Activated naive CD4-positive, alpha-beta T cell treated with anti-CD3 and anti-CD28 coated beads, Interleukin-2, amount 50 U/mL, for 72 hours (primary cell): ENCODE data around the gene FCER2. TPM values are rescaled to one million over a fixed set of nuclear protein-coding genes. Genes with fewer than 3 reads are reported as not detected.
A peak's percentile ranks its signal among the peaks of the same experiment; 100 is the strongest.
"Not testable (repeated sequence)": the region's sequence is repeated elsewhere in the genome, so short reads cannot be mapped to it uniquely, and the experiment has no call there.

Experiments used
- ATAC-seq, 2 donors: fragments of 150-1000 bp; cut with Tn5 transposase; 2 replicates each; pipeline ENCODE4 v1.10.0; 2021; ENCODE audit warnings: mild to moderate bottlenecking in 2 of 2, moderate library complexity in 2 of 2
- DNase-seq, 2 donors: peaks; one replicate each; pipeline ENCODE4 v3.0.0; 2021 to 2022; ENCODE audit warnings: low spot score in 2 of 2
- H3K27ac Mint-ChIP-seq, 2 donors: one replicate each; pipeline ENCODE4 v1.8.0; 2022; ENCODE audit warnings: mild to moderate bottlenecking in 2 of 2, mixed read lengths in 2 of 2
- H3K36me3 Mint-ChIP-seq, 2 donors: one replicate each; pipeline ENCODE4 v1.8.0; 2022; ENCODE audit warnings: mixed read lengths in 2 of 2
- H3K9me3 Mint-ChIP-seq, 2 donors: one replicate each; pipeline ENCODE4 v1.8.0; 2022; ENCODE audit warnings: mixed read lengths in 2 of 2
- total RNA-seq, 2 donors: library from RNA; stranded (reverse); gene quantifications; one replicate each; pipeline ENCODE4 v1.2.3, GENCODE V29; 2022

FCER2 gene, protein sequence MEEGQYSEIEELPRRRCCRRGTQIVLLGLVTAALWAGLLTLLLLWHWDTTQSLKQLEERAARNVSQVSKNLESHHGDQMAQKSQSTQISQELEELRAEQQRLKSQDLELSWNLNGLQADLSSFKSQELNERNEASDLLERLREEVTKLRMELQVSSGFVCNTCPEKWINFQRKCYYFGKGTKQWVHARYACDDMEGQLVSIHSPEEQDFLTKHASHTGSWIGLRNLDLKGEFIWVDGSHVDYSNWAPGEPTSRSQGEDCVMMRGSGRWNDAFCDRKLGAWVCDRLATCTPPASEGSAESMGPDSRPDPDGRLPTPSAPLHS
- under 1 TPM; 0.56 to 0.57 TPM for total RNA-seq

DNA sequence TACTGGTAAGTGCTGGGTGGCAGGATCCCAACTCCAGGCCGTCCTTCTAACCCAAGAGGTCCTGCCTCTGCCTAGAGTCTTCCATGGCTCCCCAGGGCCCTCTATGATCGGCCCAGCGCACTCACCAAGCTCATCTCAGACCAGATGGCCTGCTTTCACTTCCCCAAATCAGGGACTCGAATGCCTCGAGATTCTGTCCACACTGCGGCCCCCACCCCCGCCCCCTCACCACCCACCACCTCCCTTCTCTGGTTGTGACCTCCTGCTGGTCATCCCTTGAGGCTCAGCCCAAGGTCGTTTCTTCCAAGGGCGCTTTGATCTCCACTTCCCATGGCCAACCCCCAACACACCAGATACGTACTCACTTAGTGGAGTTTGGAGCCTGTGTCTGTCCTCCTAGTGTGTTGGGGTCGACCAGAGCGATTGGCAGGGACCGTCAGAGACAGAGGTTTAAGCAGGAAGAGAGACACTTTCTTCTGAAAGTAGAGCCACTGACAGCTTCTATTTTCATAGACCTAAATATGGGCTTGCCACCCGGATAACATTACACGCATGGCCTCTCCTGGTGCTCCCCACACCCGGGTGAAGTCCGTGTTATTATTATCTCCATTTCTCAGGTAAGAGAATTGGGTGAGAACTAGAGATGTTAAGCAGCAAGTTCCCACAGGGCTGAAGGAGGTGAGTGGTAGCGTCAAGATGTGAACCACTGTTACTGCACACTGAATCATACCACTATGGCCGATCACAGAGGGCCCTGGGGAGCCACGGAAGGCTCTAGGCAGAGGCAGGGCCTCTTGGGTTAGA lies at the start of gene FCER2:
Gene FCER2, minus strand, starts transcription at position 478 of the 804 bp plus-strand sequence. CDS start 2,371 bp downstream, outside the sequence.
- Mint-ChIP-seq H3K36me3 (no peaks in the 10 kb centered on the region), H3K27ac (no peak within 1 kb of the TSS)
- no peak for ATAC-seq

DNA sequence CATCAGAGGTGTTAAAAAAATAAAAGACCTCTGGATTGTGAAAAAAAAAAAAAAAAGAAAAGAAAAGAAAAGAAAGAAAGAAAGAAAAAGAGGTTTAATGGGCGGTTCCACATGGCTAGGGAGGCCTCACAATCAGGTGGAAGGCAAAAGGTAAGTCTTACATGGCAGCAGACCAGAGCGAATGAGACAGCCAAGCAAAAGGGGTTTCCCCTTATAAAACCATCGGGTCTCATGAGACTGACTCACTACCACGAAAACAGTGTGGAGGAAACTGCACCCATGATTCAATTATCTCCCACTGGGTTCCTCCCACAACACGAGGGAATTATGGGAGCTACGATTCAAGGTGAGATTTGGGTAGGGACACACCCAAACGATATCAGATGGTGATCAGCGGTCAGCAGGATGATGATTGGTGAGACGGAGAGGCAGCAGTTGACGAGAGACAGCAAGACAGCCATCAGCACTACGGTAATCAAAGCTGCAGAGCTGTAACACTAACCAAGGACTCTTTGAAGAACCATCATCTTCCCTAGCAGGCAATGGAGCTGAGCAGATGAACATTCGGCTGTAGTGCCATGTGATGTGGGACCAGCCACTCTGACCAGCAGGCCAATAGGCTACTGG lies 49.3 kb upstream of the FCER2 start:
- peak overlapping the region in 1 of 2 donors; percentile 31 for H3K27ac Mint-ChIP-seq
- ATAC-seq (peak; percentile 96 to 99), DNase-seq (peak; percentile 38 to 66)

More for the DNA sequence above, at the start of gene FCER2:
- H3K9me3 Mint-ChIP-seq, result no peaks in the 10 kb centered on the region
- no peak for DNase-seq

DNA sequence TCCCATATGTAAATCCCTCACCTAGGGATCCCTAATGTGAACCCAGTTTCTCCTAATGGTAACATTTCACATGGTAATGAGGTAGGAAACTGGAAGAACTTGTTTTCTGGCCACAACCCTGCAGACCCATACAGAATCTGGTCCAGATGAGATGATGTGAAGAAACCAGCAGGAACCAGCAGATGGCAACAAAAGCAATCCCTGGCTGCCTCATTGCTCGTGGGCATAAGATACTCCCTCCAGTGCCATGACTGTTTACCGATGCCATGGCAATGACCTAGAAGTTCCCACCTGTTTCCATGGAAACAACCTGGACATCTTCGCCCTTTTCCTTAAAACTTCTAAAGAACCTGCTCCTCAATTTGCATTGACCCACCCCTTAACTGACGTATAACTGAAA lies 46.8 kb upstream of the FCER2 start:
- Mint-ChIP-seq H3K9me3 (peaks cover 16 to 26% of the 10 kb centered on the region in 2 donors), H3K27ac (no peak overlapping the region), H3K36me3 (peaks cover 11 to 31% of the 10 kb centered on the region in 2 donors)
- DNase-seq (no peak), ATAC-seq (no peak)

More for the DNA sequence above, 49.3 kb upstream of the FCER2 start:
- Mint-ChIP-seq H3K9me3 (peaks cover 25 to 44% of the 10 kb centered on the region in 2 donors), H3K36me3 (peaks cover 22 to 36% of the 10 kb centered on the region in 2 donors)

DNA sequence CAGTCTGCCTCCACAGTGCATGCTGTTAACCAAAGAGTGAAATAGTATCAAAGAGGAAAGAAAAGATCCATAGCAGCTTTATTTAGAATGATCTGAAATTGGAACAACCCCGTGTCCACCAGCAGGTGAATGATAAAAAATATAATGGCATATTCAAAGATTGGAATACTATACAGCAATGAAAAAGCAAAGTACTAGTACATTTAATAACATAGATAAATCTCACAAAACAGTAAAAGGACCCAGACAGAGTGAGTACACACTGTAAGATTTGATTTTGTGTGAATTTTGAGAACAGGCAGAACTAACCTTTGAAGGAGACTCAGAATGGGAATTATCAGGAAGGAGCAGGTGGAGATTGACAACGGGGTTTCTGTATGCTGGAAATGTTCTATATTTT lies 46.2 kb upstream of the FCER2 start:
- ATAC-seq (no peak), DNase-seq (no peak)
- peaks cover 7 to 31% of the 10 kb centered on the region in 2 donors for H3K36me3 Mint-ChIP-seq
- peaks cover 14 to 26% of the 10 kb centered on the region in 2 donors for H3K9me3 Mint-ChIP-seq
- H3K27ac Mint-ChIP-seq, result no peak overlapping the region

DNA sequence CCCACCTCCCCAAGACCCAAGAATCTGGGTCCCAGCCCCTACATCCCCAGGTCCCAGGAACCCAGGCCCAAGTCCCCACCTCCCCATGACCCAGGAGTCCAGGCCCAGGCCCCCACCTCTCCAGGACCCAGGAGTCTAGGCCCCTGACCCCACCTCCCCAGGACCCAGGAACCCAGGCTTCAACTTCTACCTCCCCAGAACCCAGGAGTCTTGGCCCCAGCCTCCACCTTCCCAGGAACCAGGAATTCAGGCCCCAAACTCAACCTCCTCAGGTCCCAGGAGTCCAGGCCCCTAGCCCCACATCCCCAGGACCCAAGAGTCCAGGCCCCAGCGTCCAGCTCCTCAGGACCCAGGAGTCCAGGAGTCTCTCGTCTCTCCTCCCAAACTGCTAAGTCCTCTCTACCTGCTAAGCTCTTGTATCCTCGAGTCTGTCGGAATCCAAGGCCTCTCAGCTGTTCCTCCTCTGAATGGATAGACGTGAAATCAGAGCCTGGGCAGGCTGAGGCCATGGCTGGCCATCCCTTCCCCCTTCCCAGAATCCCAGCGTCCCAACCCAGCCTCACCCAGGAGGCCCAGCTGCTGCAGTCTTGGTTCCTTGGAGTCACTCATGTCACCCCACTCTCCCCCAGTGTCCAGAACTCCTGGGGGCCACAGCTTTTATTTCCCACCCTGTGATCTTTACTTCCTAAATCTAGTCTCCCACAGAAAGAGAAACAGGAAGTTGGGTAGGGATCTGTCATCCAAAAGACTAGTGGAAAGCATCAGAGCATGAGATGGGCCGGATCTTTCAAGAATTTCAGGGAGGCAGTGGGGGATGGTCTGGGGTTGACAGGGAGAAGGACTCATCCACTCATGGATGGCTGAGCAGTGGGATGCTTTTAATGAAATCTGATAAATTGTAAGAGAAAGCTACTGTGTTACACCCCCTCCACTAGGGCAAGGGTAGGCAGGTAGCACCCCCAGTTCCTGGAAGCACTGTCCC lies 45.3 kb upstream of the FCER2 start, which contains the start of gene CD209:
Gene CD209, minus strand, starts transcription at position 632 of the 982 bp plus-strand sequence. Its CDS starts 23 bp downstream, at position 609.
- DNase-seq (no peak), ATAC-seq (no peak)
- Mint-ChIP-seq H3K9me3 (peaks cover 13 to 24% of the 10 kb centered on the region in 2 donors), H3K27ac (no peak within 1 kb of the TSS), H3K36me3 (peaks cover 5 to 28% of the 10 kb centered on the region in 2 donors)

DNA sequence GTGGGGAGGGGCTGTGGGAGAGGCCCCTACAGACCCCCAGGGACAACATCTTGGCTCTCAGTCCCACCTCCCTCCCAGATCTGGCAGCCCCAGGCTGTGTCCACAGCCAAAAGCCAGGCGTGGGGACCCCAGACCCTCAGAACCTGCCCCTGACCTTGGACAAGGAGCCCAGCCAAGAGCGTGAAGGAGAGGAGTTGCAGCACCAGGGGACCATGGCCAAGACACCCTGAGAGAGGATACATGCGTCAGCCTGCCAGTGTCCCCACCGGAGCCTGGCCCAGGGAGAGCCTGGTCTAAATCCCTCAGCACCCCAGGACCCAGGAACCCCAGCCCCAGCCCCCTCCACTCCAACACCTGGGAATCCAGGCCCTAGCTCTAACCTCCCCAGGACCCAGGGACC lies 44.4 kb upstream of the FCER2 start:
- not testable (repeated sequence) for ATAC-seq, DNase-seq, H3K27ac Mint-ChIP-seq
- Mint-ChIP-seq H3K36me3 (peaks cover 5 to 23% of the 10 kb centered on the region in 2 donors), H3K9me3 (peaks cover 10 to 20% of the 10 kb centered on the region in 2 donors)

DNA sequence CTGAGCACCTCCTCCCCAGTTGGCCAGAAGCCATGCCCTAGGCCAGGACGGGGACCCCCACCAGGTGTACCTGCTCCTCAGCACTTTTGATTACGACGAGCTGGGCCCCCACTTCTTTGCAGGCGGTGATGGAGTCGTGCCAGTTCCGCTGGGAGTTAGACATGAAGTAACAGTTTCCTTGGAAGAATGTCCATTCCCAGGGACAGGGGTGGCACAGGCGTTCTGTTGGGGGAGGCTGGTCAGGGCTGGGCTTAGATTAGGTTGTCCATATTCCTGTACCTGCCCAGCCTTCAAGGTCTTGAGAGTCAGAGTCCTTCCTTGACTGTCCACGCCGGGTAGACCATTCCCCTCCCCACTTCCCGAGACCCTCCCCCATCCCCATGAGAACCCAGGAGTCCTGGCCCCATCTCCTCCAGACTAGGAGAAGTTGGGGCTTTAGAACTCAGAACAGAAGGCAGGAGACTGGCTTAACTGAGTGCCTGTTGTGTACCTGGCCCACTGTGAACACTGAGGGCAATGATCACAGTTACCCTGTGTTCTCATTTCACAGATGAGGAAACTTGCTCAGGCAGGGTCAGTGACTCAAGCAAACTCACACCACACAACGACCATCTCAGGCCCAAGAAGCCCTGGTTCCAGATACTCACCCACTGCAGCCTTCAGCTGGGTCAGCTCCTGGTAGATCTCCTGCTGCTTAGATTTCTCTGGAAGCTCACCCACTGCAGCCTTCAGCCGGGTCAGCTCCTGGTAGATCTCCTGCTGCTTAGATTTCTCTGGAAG lies 43.1 kb upstream of the FCER2 start:
- DNase-seq, result no peak
- Mint-ChIP-seq H3K9me3 (peaks cover under 1 to 7% of the 10 kb centered on the region in 2 donors), H3K27ac (no peak overlapping the region), H3K36me3 (peaks cover 0 to 11% of the 10 kb centered on the region in 2 donors)
- ATAC-seq, result no peak

DNA sequence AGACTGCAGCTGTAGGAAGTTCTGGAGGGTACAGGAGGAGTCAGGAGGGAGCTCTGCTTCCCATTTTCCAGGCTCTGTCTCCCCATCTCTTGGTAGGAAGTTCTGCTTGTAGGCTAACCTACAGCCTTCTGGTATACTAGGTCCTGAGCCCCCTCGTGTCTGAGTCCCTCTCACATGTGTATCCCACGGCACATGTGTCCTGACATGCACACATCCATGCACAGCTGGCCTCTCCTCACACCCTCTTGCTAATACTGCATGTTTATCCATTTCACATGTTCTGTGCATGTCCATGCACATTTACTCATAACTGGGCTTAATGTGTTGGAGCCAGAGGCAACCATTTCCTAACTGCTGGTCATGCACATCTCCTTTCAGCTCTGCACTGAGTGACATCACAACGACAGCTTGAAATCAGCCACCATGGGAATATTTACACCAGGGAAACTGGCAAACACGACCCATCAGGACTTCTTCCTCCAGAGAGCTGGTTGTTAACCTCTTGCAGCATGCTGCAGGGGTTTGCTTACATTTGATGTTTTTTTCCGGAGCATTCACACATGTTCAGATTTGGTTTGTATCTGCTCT lies 42.4 kb upstream of the FCER2 start:
- DNase-seq (no peak), ATAC-seq (no peak)
- peaks cover 0 to 9% of the 10 kb centered on the region in 2 donors for H3K36me3 Mint-ChIP-seq
- H3K9me3 Mint-ChIP-seq, result peaks cover 0 to 6% of the 10 kb centered on the region in 2 donors
- no peak overlapping the region for H3K27ac Mint-ChIP-seq

DNA sequence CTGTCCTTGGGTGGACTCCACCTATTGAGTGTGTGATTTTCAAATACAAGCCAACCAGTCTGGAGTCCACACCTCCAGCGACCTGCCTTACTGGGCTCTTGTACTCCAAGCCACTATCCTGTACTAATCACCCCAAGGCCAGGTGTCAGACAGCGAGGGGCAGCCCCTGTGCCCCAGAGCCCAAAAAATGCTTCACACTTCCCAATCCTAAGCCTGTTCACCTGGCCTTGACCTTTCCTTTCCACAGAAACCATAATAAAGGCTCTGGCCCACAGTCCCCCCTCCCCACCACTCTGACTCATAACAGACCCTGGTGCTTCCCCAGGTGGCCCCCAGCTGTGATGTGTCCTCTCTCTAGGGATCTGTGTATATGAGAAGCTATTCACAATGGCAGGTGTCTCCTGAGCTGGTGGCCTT lies 41.5 kb upstream of the FCER2 start:
- H3K36me3 Mint-ChIP-seq, result peaks cover 0 to 9% of the 10 kb centered on the region in 2 donors
- ATAC-seq (peak in 1 of 2 donors; percentile 86), DNase-seq (no peak)
- H3K27ac Mint-ChIP-seq, result no peak overlapping the region
- peaks cover 0 to 6% of the 10 kb centered on the region in 2 donors for H3K9me3 Mint-ChIP-seq

DNA sequence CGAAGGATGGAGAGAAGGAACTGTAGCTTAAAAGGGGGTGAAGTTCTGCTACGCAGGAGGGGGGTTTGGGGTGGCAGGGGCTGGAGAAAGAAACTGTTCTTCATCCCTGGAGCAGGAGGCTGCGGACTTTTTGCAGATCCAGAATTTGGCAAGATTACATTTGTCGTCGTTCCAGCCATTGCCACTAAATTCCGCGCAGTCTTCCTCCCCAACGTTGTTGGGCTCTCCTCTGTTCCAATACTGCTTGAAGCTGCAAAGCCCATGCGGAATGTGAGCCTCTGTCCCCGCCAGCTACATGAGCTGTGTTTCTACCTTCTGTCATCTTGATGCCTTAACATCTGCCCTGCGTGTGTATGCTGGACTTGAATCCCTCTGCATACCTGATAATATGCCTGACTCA lies 41.1 kb upstream of the FCER2 start:
- DNase-seq (no peak), ATAC-seq (no peak)
- H3K36me3 Mint-ChIP-seq, result peaks cover 0 to 8% of the 10 kb centered on the region in 2 donors
- H3K27ac Mint-ChIP-seq, result no peak overlapping the region
- H3K9me3 Mint-ChIP-seq, result peaks cover 0 to 3% of the 10 kb centered on the region in 2 donors

DNA sequence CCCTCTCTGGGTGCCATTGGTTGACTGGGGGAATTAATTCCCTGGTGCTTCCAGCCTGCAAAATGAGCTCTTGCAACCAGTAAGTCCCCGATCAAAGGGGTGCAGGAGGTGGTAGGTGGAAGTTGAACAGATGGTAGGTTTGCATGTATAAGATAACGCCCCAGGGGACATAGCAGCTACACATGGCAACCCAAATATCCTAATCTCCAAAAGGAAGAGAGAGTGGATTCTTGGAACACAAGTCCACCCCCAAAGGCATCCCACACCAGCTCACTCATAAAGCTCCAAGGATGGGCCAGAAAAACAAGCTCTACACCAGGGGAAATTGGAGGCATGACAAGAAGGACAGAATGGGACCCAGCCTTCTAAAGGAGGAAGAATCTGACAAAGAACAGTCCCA lies 40.6 kb upstream of the FCER2 start:
- ATAC-seq (no peak), DNase-seq (no peak)
- Mint-ChIP-seq H3K9me3 (no peaks in the 10 kb centered on the region), H3K27ac (no peak overlapping the region), H3K36me3 (peaks cover 0 to 4% of the 10 kb centered on the region in 2 donors)

DNA sequence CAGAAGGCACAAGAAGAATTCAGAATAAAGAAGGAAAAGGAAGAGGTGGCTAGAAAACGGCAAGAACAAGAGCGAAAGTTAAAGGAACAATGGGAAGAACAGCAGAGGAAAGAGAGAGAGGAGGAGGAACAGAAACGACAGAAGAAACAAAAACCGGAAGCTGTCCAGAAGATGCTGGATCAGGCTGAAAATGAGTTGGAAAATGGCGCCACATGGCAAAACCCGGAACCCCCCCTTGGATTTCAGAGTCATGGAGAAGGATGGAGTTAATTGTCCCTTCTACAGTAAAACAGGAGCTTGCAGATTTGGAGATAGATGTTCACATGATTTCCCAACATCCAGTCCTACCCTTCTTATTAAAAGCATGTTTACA lies 38.7 kb upstream of the FCER2 start:
- DNase-seq (no peak), ATAC-seq (no peak)
- Mint-ChIP-seq H3K36me3 (no peaks in the 10 kb centered on the region), H3K9me3 (no peaks in the 10 kb centered on the region), H3K27ac (no peak overlapping the region)

DNA sequence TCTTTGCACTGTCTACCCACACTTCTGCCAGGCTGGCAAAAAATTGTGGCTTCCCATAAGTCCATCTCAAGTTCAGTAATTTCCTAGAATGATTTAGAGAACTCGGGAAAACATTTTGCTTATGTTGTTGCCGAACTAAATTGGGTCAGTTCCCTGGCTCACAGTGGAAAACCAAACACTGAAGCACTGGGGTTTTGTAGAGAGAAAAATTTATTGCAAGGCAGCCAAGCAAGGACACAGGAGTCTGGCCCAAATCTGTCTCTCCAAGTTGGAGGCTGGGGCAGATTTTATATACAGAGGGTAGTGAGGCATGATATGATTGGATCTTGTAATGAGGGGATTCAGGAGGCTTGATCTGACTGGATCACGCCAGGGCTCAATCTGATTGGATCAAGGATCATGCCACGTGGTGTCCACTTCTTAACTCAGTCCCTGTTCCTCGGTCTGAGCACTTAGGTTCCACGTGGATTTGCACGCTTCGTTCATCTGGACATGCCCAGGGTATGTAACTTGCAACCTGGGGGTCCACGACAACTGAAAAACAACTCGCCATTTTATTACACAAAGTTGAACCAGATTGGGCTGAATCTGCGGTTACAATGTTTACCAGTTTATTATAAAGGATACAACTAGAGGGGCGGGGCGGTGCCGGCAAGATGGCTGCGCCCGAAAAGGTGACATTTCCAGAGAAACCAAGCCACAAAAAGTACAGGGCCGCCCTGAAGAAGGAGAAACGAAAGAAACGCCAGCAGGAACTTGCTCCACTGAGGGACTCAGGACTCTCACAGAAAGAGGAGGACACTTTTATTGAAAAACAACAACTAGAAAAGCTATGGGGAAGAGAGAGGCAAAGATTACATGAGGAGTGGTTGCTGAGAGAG lies 38.1 kb upstream of the FCER2 start:
- no peak for DNase-seq
- no peaks in the 10 kb centered on the region for H3K9me3 Mint-ChIP-seq
- ATAC-seq, result no peak
- no peak overlapping the region for H3K27ac Mint-ChIP-seq
- no peaks in the 10 kb centered on the region for H3K36me3 Mint-ChIP-seq

DNA sequence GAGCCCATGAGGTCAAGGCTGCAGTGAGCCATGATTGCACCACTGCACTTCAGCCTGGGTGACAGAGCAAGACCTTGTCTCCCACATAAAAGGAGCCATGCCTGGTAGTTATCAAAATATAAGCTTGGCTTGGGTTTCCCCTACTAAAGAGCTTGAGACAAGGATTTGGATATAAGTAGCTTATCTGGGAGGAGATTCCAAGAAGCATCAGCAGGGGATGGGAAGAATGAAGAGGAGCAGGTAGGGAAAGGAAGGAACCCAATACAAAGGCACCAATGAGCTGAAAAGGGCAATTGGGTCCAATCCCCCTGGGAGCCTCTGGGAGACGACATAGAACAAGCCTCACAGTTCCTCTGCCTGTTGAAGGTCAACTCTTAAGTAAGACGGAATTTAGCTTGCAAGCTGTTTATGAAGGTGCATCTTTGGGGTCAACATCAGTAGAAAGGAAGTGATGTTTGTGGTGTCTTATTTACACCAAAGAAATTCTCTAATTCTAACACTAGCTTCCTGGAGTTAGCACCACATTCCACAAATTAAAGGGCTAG lies 37.4 kb upstream of the FCER2 start:
- DNase-seq (no peak), ATAC-seq (no peak)
- no peaks in the 10 kb centered on the region for H3K36me3 Mint-ChIP-seq
- H3K9me3 Mint-ChIP-seq, result no peaks in the 10 kb centered on the region
- H3K27ac Mint-ChIP-seq, result no peak overlapping the region
